SIG-M5 treated with dmso at 0.1 percent for 504 hours (cell line): ENCODE results near the gene PPCDC.

ENCODE experiments used
- DNase-seq: peaks from one replicate; lab custom pipeline; 2025; ENCODE audit not compliant: unreplicated experiment; lab: John Stamatoyannopoulos, UW

Gene PPCDC

GRCh38 chr15:75023181-75023871 lies at the start of gene PPCDC:
Gene PPCDC, plus strand, starts transcription at chr15:75023590. Its CDS starts 4,729 bp downstream, at chr15:75028319.
- peak; percentile 97 for DNase-seq

- no peak for DNase-seq
Measured at GRCh38 chr15:74976159-74976558, 47.2 kb upstream of the PPCDC start.

- DNase-seq, result no peak
Measured at GRCh38 chr15:74977599-74977998, 45.8 kb upstream of the PPCDC start.

GRCh38 chr15:74978077-74978476 lies 45.3 kb upstream of the PPCDC start:
- no peak for DNase-seq

GRCh38 chr15:74978503-74978902 lies 44.9 kb upstream of the PPCDC start:
- DNase-seq, result no peak

GRCh38 chr15:74982183-74982582 lies 41.2 kb upstream of the PPCDC start:
- DNase-seq, result peak; percentile 70

GRCh38 chr15:74983725-74984231 lies 39.6 kb upstream of the PPCDC start:
- DNase-seq, result peak; percentile 33

GRCh38 chr15:74988007-74988800 lies 35.2 kb upstream of the PPCDC start:
- peak; percentile 50 for DNase-seq

GRCh38 chr15:74989527-74989926 lies 33.9 kb upstream of the PPCDC start:
- no peak for DNase-seq

GRCh38 chr15:74992619-74993018 lies 30.8 kb upstream of the PPCDC start:
- no peak for DNase-seq

- DNase-seq, result no peak
Measured at GRCh38 chr15:74994236-74994635, 29.2 kb upstream of the PPCDC start.

GRCh38 chr15:74994685-74995084 lies 28.7 kb upstream of the PPCDC start:
- DNase-seq, result no peak

GRCh38 chr15:74995182-74995778 lies 28.1 kb upstream of the PPCDC start, which contains the start of gene SCAMP5:
Gene SCAMP5, plus strand, starts transcription at chr15:74995563. Its CDS starts 16,277 bp downstream, at chr15:75011840.
- peak; percentile 88 for DNase-seq

- DNase-seq, result no peak
Measured at GRCh38 chr15:74995779-74996765, 27.3 kb upstream of the PPCDC start.

GRCh38 chr15:74997141-74997540 lies 26.2 kb upstream of the PPCDC start:
- DNase-seq, result no peak

GRCh38 chr15:74997543-74997942 lies 25.8 kb upstream of the PPCDC start:
- DNase-seq, result no peak

- DNase-seq, result no peak
Measured at GRCh38 chr15:75001310-75001709, 22.1 kb upstream of the PPCDC start.

- no peak for DNase-seq
Measured at GRCh38 chr15:75002398-75002797, 21.0 kb upstream of the PPCDC start.

GRCh38 chr15:75007216-75007615 lies 16.2 kb upstream of the PPCDC start:
- DNase-seq, result no peak

GRCh38 chr15:75008221-75008625 lies 15.2 kb upstream of the PPCDC start:
- peak; percentile 69 for DNase-seq
